ENCODE data around the gene ZNF669. TPM values are rescaled to one million over a fixed set of nuclear protein-coding genes. Genes with fewer than 3 reads are reported as not detected.

Gene ZNF669
- total RNA-seq, 1 experiment from 2014 or later: 19.5 TPM

DNA sequence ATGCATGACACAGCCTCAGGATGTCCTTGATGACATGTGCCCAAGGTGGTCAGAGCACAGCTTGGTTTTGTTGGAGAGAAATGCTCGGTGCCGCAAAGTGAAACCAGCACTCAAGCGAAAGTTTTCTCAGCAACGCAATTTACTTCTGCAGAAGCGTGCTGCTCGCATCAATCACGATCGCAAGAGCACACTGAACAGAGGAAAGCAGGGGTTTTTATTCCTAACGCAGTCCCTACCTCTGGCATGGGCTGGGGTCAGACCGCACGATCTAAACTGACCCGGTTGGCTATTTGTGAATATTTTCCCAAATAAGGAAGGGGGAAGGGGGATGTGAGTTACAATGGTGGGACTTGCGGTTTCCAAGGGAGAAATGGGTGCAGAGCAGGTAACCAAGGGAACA is 809 bp upstream of the ZNF669 start:
- H3K4me1 Mint-ChIP-seq: peaks cover 20 to 23% of the 10 kb centered on the region in 2 experiments
- Histone ChIP-seq H2BK12ac (ENCODE audit: insufficient read length, low read depth, low read length) (no peak overlapping the region), H3K18ac (ENCODE audit: insufficient read length, low read depth, low read length) (peak overlapping the region; percentile 65), H2AFZ (ENCODE audit: low read length) (no peak overlapping the region), H4K5ac (ENCODE audit: insufficient read length, low read depth, low read length) (no peak overlapping the region), H3K4me1 (ENCODE audit: insufficient read depth, low read length) (peaks cover 6% of the 10 kb centered on the region; the same call in 1 of the 2 replicates), H3K23ac (ENCODE audit: insufficient read length, low read depth, low read length) (no peak overlapping the region), H3K4me2 (ENCODE audit: insufficient read depth, insufficient read length, low read length) (peak overlapping the region; percentile 7), H4K91ac (ENCODE audit: insufficient read length, low read depth, low read length) (no peak overlapping the region), H3K4ac (ENCODE audit: low read depth, low read length) (no peak overlapping the region; the same call in 1 of the 2 replicates), H2BK120ac (ENCODE audit: low read depth, low read length, poor library complexity, severe bottlenecking) (peak overlapping the region; percentile 61), H3K79me2 (ENCODE audit: insufficient read depth, low read length) (peaks cover 10% of the 10 kb centered on the region; the same call in 1 of the 2 replicates), H2BK20ac (ENCODE audit: low read depth, low read length, poor library complexity, severe bottlenecking) (no peak overlapping the region), H3K79me1 (ENCODE audit: insufficient read depth, low read depth, low read length, poor library complexity, severe bottlenecking) (no peaks in the 10 kb centered on the region), H3K14ac (ENCODE audit: insufficient read depth, low read length) (peak overlapping the region; percentile 11; the same call in 1 of the 2 replicates), H3K9ac (ENCODE audit: extremely low read depth, insufficient read length, low read length) (peak overlapping the region; percentile 6), H3K23me2 (ENCODE audit: insufficient read length, low read depth, low read length, poor library complexity, severe bottlenecking) (no peaks in the 10 kb centered on the region), H2BK5ac (ENCODE audit: insufficient read length, low read length) (no peak overlapping the region), H2AK5ac (ENCODE audit: insufficient read length, low read length) (no peak overlapping the region), H4K8ac (replicated peaks; ENCODE audit: insufficient read length, low read depth, low read length) (no peak overlapping the region), H3T11ph (ENCODE audit: low read length) (peak overlapping the region; percentile 83), H3K56ac (ENCODE audit: insufficient read length, low read depth, low read length) (no peak overlapping the region), H3K27ac (ENCODE audit: insufficient read length, low read depth, low read length) (peak overlapping the region; percentile 61), H3K9me3 (ENCODE audit: control insufficient read depth, low read depth, low read length) (peaks cover 4% of the 10 kb centered on the region), H2BK15ac (ENCODE audit: low read depth, low read length) (no peak overlapping the region), H3K27me3 (ENCODE audit: insufficient read depth, low read length) (no peaks in the 10 kb centered on the region), H4K20me1 (ENCODE audit: control insufficient read depth, insufficient read depth, insufficient read length) (no peaks in the 10 kb centered on the region)
- TF ChIP-seq, protein P1, sequence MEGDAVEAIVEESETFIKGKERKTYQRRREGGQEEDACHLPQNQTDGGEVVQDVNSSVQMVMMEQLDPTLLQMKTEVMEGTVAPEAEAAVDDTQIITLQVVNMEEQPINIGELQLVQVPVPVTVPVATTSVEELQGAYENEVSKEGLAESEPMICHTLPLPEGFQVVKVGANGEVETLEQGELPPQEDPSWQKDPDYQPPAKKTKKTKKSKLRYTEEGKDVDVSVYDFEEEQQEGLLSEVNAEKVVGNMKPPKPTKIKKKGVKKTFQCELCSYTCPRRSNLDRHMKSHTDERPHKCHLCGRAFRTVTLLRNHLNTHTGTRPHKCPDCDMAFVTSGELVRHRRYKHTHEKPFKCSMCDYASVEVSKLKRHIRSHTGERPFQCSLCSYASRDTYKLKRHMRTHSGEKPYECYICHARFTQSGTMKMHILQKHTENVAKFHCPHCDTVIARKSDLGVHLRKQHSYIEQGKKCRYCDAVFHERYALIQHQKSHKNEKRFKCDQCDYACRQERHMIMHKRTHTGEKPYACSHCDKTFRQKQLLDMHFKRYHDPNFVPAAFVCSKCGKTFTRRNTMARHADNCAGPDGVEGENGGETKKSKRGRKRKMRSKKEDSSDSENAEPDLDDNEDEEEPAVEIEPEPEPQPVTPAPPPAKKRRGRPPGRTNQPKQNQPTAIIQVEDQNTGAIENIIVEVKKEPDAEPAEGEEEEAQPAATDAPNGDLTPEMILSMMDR (conservative IDR thresholded peaks at IDR 0.05): no peak
- WGBS (ENCODE audit: extremely low coverage, insufficient read length, low lambda C conversion rate): no CpG with 5 or more reads among the region's 13 CpGs
- peak overlapping the region; percentile 1 to 33 for H3K4me3 Mint-ChIP-seq
- H3K27ac Mint-ChIP-seq: peak overlapping the region; percentile 33 to 64 (median 44); a peak in 4 of 7 replicates
- no peak for DNase-seq
- H3K36me3 Mint-ChIP-seq (ENCODE audit: insufficient read depth in 1 of 3, low read depth in 3 of 3): peaks cover 26 to 34% (median 30%) of the 10 kb centered on the region in 3 experiments
- peaks cover 15% of the 10 kb centered on the region for H3K27me3 Mint-ChIP-seq (ENCODE audit: low read depth)
- H3K9me3 Mint-ChIP-seq: peaks cover 12 to 19% of the 10 kb centered on the region in 2 experiments; a peak in 4 of 5 replicates

Data from H9 (cell line).